ENCODE results near the gene WDR91.

Gene WDR91

DNA sequence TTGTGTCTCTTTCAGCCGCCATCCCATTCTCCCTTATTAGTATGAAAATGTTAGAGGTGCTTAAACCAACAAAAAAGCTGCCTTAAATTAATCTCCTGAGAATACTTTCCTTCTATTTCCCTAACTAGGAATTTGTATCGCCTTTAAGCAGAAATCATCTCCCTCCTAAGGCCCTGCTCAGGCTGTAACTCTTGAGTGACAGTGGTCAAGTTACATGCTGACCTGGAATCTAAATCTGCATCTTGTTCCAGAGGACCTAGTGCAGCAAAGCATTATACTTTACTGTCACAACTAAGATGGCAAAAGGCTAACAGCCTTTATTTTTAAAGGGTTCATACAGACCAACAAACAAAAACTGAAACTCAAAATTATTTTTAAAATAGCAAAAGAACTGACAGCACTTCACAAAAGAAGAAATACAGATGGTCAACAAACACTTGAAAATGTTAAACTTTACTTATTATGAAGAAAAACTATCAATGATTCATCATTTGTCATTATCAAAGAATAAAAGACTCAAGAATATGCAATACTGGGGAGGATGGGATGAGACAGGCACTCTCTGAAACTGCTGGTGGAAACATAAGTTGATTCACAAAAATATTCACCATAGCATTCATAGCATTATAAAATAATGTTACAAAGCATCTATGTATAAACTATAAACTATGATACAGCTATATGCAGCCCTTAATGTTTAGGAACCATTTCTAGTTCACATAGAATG is 51.8 kb downstream of the WDR91 start:
- DNase-seq, result no peak

DNA sequence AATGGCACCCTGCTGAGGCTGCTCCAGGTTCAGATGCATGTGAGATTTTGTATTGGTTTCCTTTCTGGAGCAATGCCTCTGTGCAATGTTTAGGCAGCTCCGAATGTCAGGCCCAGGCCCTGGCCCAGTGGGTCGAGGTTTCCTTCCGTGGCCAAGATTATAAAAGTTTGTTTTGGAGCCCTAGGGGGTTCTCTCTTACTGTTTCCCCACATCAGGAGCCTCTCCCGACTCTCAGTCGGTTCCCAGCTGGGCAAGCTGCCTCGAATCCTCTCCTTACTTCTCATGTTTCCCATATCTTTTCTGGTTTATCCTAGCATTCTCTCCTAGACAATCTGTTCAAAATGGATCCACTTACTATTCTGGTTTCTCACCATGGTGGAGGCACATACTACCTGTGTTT is 52.5 kb downstream of the WDR91 start:
- Histone ChIP-seq H3K9me3 (ENCODE audit: insufficient read depth, low read depth, low read length) (peaks cover 13% of the 10 kb centered on the region), H3K18ac (ENCODE audit: low read length) (no peak overlapping the region), H2AK5ac (ENCODE audit: low read length) (no peak overlapping the region), H2BK120ac (ENCODE audit: insufficient read depth, low read length, poor library complexity) (no peak overlapping the region), H4K12ac (ENCODE audit: low read depth, low read length) (no peak overlapping the region), H3K4me2 (ENCODE audit: low read length) (no peak overlapping the region), H3K4me1 (ENCODE audit: control insufficient read depth in 1 of 2, insufficient read depth in 2 of 2, low read length in 2 of 2) (peaks cover 3 to 7% of the 10 kb centered on the region in 2 experiments), H2AFZ (ENCODE audit: insufficient read depth, low read length, poor library complexity) (no peak overlapping the region), H3K4ac (ENCODE audit: low read depth, low read length) (no peak overlapping the region), H3K9ac (ENCODE audit: low read length) (no peak overlapping the region), H3K79me2 (ENCODE audit: control insufficient read depth, insufficient read depth, low read length, poor library complexity) (no peaks in the 10 kb centered on the region), H3K4me3 (ENCODE audit: low read depth, low read length) (no peak overlapping the region), H2BK5ac (ENCODE audit: low read depth, low read length, poor library complexity) (no peak overlapping the region), H3K27ac (ENCODE audit: low read depth, low read length) (no peak overlapping the region), H3K14ac (ENCODE audit: low read length) (no peak overlapping the region), H4K8ac (ENCODE audit: low read depth, low read length) (no peak overlapping the region), H3K36me3 (ENCODE audit: control insufficient read depth in 1 of 2, insufficient read depth in 2 of 2, low read length in 2 of 2) (peaks cover 2 to 5% of the 10 kb centered on the region in 2 experiments), H3K27me3 (ENCODE audit: insufficient read depth, low read length) (no peaks in the 10 kb centered on the region), H2BK12ac (ENCODE audit: low read length) (no peak overlapping the region), H3K79me1 (ENCODE audit: low read length) (no peaks in the 10 kb centered on the region), H4K91ac (ENCODE audit: low read depth, low read length) (no peak overlapping the region), H3K23ac (ENCODE audit: low read length) (no peak overlapping the region)
- no CpG with 5 or more reads among the region's 6 CpGs for WGBS (ENCODE audit: extremely low coverage, insufficient coverage, insufficient read length)
- DNase-seq, result no peak

More for the DNA sequence above, 51.8 kb downstream of the WDR91 start:
- peaks cover 4 to 10% of the 10 kb centered on the region in 2 experiments for H3K36me3 ChIP-seq (ENCODE audit: control insufficient read depth in 1 of 2, insufficient read depth in 2 of 2, low read length in 2 of 2)
- no peak overlapping the region for H3K4me3 ChIP-seq (ENCODE audit: low read depth, low read length)
- H2BK5ac ChIP-seq (ENCODE audit: low read depth, low read length, poor library complexity), result no peak overlapping the region
- H3K4ac ChIP-seq (ENCODE audit: low read depth, low read length), result no peak overlapping the region
- no peak overlapping the region for H2AK5ac ChIP-seq (ENCODE audit: low read length)
- H4K12ac ChIP-seq (ENCODE audit: low read depth, low read length), result no peak overlapping the region
- H2BK12ac ChIP-seq (ENCODE audit: low read length), result no peak overlapping the region
- H3K79me1 ChIP-seq (ENCODE audit: low read length), result no peaks in the 10 kb centered on the region
- no peak overlapping the region for H3K18ac ChIP-seq (ENCODE audit: low read length)
- no peak overlapping the region for H3K14ac ChIP-seq (ENCODE audit: low read length)
- H2AFZ ChIP-seq (ENCODE audit: insufficient read depth, low read length, poor library complexity), result no peak overlapping the region
- H3K9me3 ChIP-seq (ENCODE audit: insufficient read depth, low read depth, low read length), result peaks cover 13% of the 10 kb centered on the region
- no peaks in the 10 kb centered on the region for H3K79me2 ChIP-seq (ENCODE audit: control insufficient read depth, insufficient read depth, low read length, poor library complexity)
- H4K91ac ChIP-seq (ENCODE audit: low read depth, low read length), result no peak overlapping the region
- no CpG with 5 or more reads among the region's 2 CpGs for WGBS (ENCODE audit: extremely low coverage, insufficient coverage, insufficient read length)
- no peaks in the 10 kb centered on the region for H3K27me3 ChIP-seq (ENCODE audit: insufficient read depth, low read length)
- H2BK120ac ChIP-seq (ENCODE audit: insufficient read depth, low read length, poor library complexity), result no peak overlapping the region
- H3K9ac ChIP-seq (ENCODE audit: low read length), result no peak overlapping the region
- no peak overlapping the region for H4K8ac ChIP-seq (ENCODE audit: low read depth, low read length)
- H3K23ac ChIP-seq (ENCODE audit: low read length), result no peak overlapping the region
- no peak overlapping the region for H3K27ac ChIP-seq (ENCODE audit: low read depth, low read length)
- no peak overlapping the region for H3K4me2 ChIP-seq (ENCODE audit: low read length)
- H3K4me1 ChIP-seq (ENCODE audit: control insufficient read depth in 1 of 2, insufficient read depth in 2 of 2, low read length in 2 of 2), result peaks cover 3 to 7% of the 10 kb centered on the region in 2 experiments

DNA sequence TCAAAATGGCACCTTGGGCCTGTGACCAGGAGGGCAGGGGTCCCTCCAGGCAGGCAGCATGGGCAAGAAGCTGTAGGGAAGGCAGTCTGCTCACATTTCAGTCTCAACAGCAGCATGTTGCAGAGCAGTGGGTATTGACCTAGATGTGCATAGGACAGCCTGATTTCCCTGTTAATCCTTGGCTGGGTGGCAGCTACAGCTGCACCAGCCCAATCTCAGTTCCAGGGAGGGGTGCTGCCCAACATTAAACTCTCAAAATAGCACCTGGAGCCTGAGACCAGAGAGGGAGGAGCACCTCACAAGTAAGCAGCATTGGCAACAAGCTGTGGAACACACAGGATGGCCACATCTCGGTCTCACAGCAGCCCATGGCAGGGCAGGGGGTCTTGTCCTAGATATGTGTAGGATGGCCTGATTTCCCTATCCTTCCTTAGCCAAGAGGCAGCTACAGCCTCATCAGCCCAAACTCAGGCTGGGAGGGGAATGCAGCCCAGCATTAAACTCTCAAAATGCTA is 53.1 kb downstream of the WDR91 start:
- Histone ChIP-seq H3K18ac (ENCODE audit: low read length) (no peak overlapping the region), H3K4ac (ENCODE audit: low read depth, low read length) (no peak overlapping the region), H3K36me3 (ENCODE audit: control insufficient read depth in 1 of 2, insufficient read depth in 2 of 2, low read length in 2 of 2) (peaks cover 0 to 3% of the 10 kb centered on the region in 2 experiments), H2BK12ac (ENCODE audit: low read length) (no peak overlapping the region), H3K4me1 (ENCODE audit: control insufficient read depth in 1 of 2, insufficient read depth in 2 of 2, low read length in 2 of 2) (peaks cover 3 to 7% of the 10 kb centered on the region in 2 experiments), H2BK5ac (ENCODE audit: low read depth, low read length, poor library complexity) (no peak overlapping the region), H2AFZ (ENCODE audit: insufficient read depth, low read length, poor library complexity) (no peak overlapping the region), H4K8ac (ENCODE audit: low read depth, low read length) (no peak overlapping the region), H3K14ac (ENCODE audit: low read length) (no peak overlapping the region), H2AK5ac (ENCODE audit: low read length) (no peak overlapping the region), H3K23ac (ENCODE audit: low read length) (no peak overlapping the region), H4K91ac (ENCODE audit: low read depth, low read length) (no peak overlapping the region), H3K79me1 (ENCODE audit: low read length) (no peaks in the 10 kb centered on the region), H4K12ac (ENCODE audit: low read depth, low read length) (no peak overlapping the region), H3K27ac (ENCODE audit: low read depth, low read length) (no peak overlapping the region), H3K27me3 (ENCODE audit: insufficient read depth, low read length) (no peaks in the 10 kb centered on the region), H3K4me2 (ENCODE audit: low read length) (no peak overlapping the region), H3K4me3 (ENCODE audit: low read depth, low read length) (no peak overlapping the region), H3K79me2 (ENCODE audit: control insufficient read depth, insufficient read depth, low read length, poor library complexity) (no peaks in the 10 kb centered on the region), H2BK120ac (ENCODE audit: insufficient read depth, low read length, poor library complexity) (no peak overlapping the region), H3K9me3 (ENCODE audit: insufficient read depth, low read depth, low read length) (peaks cover 13% of the 10 kb centered on the region), H3K9ac (ENCODE audit: low read length) (no peak overlapping the region)
- DNase-seq, result no peak
- no CpG with 5 or more reads among the region's 1 CpG for WGBS (ENCODE audit: extremely low coverage, insufficient coverage, insufficient read length)

DNA sequence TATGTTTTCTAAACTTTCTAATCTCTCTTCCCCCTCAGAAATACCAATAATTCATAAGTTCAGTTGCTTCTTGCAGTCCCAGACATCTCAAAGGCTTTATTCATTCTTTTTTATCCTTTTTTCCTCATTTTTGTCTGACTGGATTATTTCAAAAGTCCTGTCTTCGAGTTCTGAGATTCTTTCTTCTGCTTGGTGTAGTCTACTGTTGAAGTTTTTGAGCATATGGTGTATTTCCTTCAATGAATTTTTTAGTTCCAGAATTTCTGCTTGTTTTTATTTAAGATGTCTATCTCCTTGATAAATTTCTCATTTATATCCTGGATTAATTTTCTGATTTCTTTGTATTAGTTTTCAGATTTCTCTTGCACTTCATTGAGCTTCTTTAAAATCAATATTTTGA is 55.0 kb downstream of the WDR91 start:
- no peak overlapping the region for H2BK12ac ChIP-seq (ENCODE audit: low read length)
- no peaks in the 10 kb centered on the region for H3K27me3 ChIP-seq (ENCODE audit: insufficient read depth, low read length)
- H4K91ac ChIP-seq (ENCODE audit: low read depth, low read length), result no peak overlapping the region
- no peak overlapping the region for H3K4me2 ChIP-seq (ENCODE audit: low read length)
- no peak overlapping the region for H3K23ac ChIP-seq (ENCODE audit: low read length)
- no peak overlapping the region for H3K4ac ChIP-seq (ENCODE audit: low read depth, low read length)
- no peak overlapping the region for H4K8ac ChIP-seq (ENCODE audit: low read depth, low read length)
- no peak overlapping the region for H2AFZ ChIP-seq (ENCODE audit: insufficient read depth, low read length, poor library complexity)
- H3K14ac ChIP-seq (ENCODE audit: low read length), result no peak overlapping the region
- H3K79me2 ChIP-seq (ENCODE audit: control insufficient read depth, insufficient read depth, low read length, poor library complexity), result no peaks in the 10 kb centered on the region
- no CpG with 5 or more reads among the region's 1 CpG for WGBS (ENCODE audit: extremely low coverage, insufficient coverage, insufficient read length)
- H2BK120ac ChIP-seq (ENCODE audit: insufficient read depth, low read length, poor library complexity), result no peak overlapping the region
- H3K36me3 ChIP-seq (ENCODE audit: control insufficient read depth in 1 of 2, insufficient read depth in 2 of 2, low read length in 2 of 2), result peaks cover 0 to 3% of the 10 kb centered on the region in 2 experiments
- H3K9ac ChIP-seq (ENCODE audit: low read length), result no peak overlapping the region
- no peaks in the 10 kb centered on the region for H3K79me1 ChIP-seq (ENCODE audit: low read length)
- no peak for DNase-seq
- H3K18ac ChIP-seq (ENCODE audit: low read length), result no peak overlapping the region
- no peak overlapping the region for H2BK5ac ChIP-seq (ENCODE audit: low read depth, low read length, poor library complexity)
- no peak overlapping the region for H3K27ac ChIP-seq (ENCODE audit: low read depth, low read length)
- H3K4me3 ChIP-seq (ENCODE audit: low read depth, low read length), result no peak overlapping the region
- no peak overlapping the region for H2AK5ac ChIP-seq (ENCODE audit: low read length)
- peaks cover 8% of the 10 kb centered on the region for H3K9me3 ChIP-seq (ENCODE audit: insufficient read depth, low read depth, low read length)
- H3K4me1 ChIP-seq (ENCODE audit: control insufficient read depth in 1 of 2, insufficient read depth in 2 of 2, low read length in 2 of 2), result peaks cover 3 to 7% of the 10 kb centered on the region in 2 experiments
- H4K12ac ChIP-seq (ENCODE audit: low read depth, low read length), result no peak overlapping the region

Measured in trophoblast cell (in vitro differentiated cells and primary cell).